Stimulated activated CD8-positive, alpha-beta memory T cell treated with anti-CD3 and anti-CD28 coated beads, Interleukin-15, amount 100 ng/mL, for 24 hours (primary cell): ENCODE data around the gene PPARG.
"Not testable (repeated sequence)": the region's sequence is repeated elsewhere in the genome, so short reads cannot be mapped to it uniquely, and the experiment has no call there.

Source experiments
- DNase-seq: peaks from one replicate; pipeline ENCODE4 v3.0.0-alpha.2; 2020; ENCODE audit warnings: low read depth

The PPARG gene

GRCh38 chr3:12279591-12280326 is 9.1 kb upstream of the PPARG start:
- DNase-seq, result no peak

DNA sequence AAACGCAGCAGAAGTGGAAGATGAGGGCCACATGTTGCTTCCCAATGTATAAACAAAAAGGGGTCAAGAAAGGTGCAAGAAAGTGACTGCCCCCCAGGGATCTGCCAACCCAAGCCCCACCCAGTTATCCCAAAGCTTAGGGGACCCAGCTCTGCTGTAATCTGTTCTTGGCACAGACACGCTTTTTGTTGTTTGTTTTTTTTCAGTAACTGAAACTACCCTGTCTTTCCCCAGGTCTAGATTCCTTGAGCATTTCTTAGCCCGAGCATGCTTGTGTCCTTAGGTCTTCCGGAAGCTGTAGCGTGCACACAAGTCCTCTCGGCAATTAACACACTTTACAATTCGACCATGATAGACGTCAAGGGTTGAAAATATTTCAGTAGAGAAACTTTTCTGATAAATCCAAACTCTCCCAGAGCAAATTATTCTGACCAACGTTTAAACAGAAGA is 8.5 kb upstream of the PPARG start:
- no peak for DNase-seq

- no peak for DNase-seq
These were observed 4.3 kb upstream of the PPARG start for GRCh38 chr3:12284591-12284990.

DNA sequence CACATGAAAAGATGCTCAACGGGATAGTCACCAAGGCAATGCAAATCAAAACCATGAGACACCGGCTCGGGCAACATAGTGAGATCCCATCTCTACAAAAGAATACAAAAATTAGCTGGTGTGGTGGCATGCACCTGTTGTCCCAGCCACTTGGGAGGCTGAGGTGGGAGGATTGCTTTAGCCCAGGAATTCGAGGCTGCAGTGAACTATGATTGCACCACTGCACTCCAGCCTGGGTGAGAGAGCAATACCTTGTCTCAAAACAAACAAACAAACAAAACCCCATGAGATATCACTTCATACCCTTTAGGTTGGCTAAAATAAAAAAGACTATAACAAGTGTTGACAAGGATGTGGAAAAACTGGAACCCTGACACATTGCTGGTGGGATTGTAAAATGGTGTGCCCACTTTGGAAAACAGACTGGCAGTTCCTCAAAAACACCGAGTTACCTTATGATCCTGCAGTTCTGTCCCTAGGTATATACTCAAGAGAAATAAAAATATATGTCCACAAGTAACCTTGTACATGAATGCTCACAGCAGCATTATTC is 3.8 kb upstream of the PPARG start:
- no peak for DNase-seq

DNA sequence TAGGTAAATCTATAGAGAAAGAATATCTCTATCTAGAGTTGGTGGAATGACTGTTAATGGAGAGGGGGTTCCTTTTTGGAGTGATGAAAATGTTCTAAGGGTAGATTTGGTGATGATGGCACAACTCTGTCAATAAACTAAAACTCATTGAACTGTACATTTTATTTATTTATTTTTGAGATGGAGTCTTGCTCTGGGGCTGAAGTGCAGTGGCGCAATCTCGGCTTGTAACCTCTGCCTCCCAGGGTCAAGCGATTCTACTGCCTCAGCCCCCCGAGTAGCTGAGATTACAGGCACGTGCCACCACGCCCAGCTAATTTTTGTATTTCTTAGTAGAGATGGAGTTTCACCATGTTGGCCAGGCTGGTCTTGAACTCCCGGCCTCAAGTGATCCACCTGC is 3.1 kb upstream of the PPARG start:
- DNase-seq, result not testable (repeated sequence)

DNA sequence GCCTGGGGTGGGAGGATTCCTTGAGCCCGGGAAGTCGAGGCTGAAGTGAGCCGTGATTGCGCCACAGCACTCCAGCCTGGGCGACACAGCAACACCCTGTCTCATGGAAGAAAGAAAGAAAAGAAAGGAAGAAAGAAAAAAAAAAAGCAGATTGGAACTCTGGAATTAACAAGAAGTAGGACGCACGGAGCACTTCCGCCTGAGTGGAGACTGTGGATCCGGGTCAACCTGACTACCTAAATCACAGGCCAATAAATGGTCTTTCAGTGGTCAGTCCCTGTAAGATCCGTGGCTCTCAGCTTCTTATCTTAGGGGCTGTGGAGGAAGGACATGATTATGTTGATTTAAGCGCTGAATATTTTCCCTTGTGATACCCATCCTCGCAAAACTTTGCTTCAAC is 2.4 kb upstream of the PPARG start:
- no peak for DNase-seq

GRCh38 chr3:12286927-12287726 is 1.7 kb upstream of the PPARG start:
- no peak for DNase-seq

GRCh38 chr3:12287727-12288181 is 1.1 kb upstream of the PPARG start:
- no peak for DNase-seq

DNA sequence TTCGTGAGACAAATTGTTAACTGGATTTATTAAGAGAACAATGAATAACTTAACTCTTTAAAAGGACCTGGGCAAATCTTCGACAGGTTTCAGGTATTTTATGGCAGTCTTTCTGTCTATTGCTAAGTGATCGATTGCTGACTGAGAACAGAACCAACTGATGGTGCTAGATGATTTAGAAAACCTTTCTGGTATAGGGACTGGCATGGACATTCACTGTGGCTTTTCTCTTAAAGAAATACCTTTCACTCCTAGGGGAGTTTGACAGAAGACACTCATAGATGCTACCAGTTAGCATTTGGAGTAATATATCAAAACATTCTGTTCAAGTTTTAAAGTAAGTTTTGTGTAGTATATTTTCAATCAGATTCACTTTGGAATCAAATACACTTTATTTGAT is 654 bp downstream of the PPARG start:
- DNase-seq, result no peak

GRCh38 chr3:12292770-12293169 is 3.9 kb downstream of the PPARG start:
- DNase-seq, result no peak

GRCh38 chr3:12294885-12295580 is 6.2 kb downstream of the PPARG start:
- no peak for DNase-seq

- no peak for DNase-seq
These were observed 7.6 kb downstream of the PPARG start for GRCh38 chr3:12296511-12296910.

- DNase-seq, result no peak
These were observed 10.2 kb downstream of the PPARG start for GRCh38 chr3:12299026-12299425.

GRCh38 chr3:12300137-12300536 is 11.3 kb downstream of the PPARG start:
- no peak for DNase-seq

GRCh38 chr3:12301031-12301430 is 12.2 kb downstream of the PPARG start:
- DNase-seq, result no peak

DNA sequence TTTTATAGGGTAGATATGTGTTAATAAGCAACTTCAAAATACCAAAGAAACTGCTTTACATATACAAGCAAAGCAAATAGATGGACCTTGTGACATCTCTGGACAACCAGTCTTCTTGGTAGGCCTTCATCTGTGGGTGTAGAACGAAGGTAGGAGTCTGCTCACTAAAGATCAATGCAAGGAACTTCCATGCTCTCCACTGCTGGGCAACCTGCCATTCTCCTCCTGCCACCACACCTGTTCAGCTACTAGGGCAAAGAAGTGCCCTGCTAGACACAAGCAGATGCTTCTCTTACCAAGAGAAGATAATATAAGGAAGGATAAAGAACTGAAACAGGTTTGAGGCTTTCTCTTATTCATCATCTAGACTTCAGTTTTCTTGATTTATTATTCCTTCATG is 12.6 kb downstream of the PPARG start:
- DNase-seq, result no peak

DNA sequence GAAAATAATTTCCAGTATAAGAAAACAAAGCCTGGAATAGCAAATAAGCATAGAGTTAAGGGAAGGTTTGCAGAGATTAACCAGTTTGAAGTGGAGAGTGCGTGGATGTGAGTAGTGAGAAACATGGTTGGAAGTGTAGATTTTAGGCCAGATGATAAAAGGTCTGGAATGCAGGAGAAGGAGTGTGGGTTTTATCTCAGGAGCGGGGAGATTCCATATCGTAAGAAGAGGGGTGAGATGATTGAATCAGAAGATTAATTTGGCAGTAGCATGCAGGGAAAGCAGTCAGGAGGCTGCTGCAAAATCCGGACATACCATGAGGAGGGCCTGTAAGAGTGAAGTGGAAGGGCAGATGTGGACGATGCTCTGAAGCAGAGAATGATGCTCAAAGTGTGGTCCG is 13.7 kb downstream of the PPARG start:
- DNase-seq, result no peak

- DNase-seq, result no peak
These were observed 14.7 kb downstream of the PPARG start for GRCh38 chr3:12303534-12303933.

GRCh38 chr3:12303993-12304392 is 15.1 kb downstream of the PPARG start:
- no peak for DNase-seq

DNA sequence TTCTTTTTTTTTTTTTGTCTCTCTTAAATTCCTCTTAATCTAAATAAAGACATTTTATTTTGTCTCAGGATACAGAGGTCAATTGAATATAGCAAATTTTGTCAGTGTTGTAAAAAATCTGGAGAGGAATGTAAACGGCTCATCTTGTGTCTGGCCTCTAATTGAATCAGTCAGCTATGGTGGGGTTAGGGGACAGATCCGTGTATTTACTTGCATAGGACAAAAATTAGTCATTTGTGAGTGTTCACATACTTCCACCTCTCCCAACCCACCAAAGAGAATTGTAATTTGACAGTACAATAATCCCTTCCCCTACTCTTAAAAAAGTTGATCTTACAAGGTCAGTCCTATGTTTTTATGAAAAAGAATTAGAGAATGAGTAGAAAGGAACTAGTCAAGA is 18.3 kb downstream of the PPARG start:
- no peak for DNase-seq

- no peak for DNase-seq
These were observed 19.6 kb downstream of the PPARG start for GRCh38 chr3:12308517-12308916.

DNA sequence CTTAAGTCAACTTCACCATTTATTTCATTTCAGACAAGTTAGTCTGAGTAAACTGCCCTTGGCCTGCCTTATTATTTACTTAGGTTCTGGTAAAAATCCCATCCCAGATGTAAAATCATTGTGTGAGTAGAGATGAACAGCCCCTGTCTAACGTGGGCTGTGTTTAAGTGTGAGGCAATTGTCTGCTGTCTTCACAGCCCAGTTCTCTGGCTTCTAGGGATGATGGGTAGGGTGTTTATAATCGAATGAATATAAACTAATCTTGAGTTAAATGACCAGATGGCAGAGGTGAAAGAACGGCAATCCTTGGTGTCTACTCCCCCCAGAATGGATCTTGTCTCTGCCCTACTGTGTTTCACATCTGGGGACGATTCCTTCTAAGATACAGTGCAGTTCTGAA is 20.8 kb downstream of the PPARG start:
- no peak for DNase-seq

DNA sequence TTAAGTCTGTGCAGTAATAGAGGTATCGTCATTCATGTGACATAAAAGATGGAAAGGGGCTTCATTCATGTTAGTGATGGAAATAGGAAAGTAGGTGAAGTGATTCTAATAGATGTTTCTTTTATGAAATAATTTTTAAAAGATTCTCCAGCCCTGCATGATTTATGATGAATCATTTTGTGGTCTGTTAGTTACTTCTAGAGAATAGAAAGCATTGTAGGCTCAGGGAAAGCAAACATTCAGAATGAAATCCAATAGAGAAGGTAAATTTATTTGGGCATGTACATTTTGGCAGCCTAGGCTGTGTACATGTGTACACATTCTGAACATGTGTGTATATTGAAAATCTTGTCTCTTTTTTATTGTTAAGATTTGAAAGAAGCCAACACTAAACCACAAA is 23.1 kb downstream of the PPARG start:
- no peak for DNase-seq
